GM21528 (cell line): ENCODE data around the gene IL3.

Source experiments
- ATAC-seq: cut with Tn5 transposase; IDR thresholded peaks from one replicate; pipeline ENCODE4 v1.9.1; 2021; ENCODE audit warnings: mild to moderate bottlenecking, moderate library complexity; ENCODE audit not compliant: unreplicated experiment, low FRiP score

Gene IL3

GRCh38 chr5:132025403-132025971, 35.0 kb upstream of the IL3 start:
- ATAC-seq, result no peak

- no peak for ATAC-seq
These were observed 33.9 kb upstream of the IL3 start for GRCh38 chr5:132026516-132027008.

GRCh38 chr5:132027027-132027426, 33.4 kb upstream of the IL3 start:
- ATAC-seq, result no peak

GRCh38 chr5:132029609-132030330, 30.7 kb upstream of the IL3 start:
- no peak for ATAC-seq

- no peak for ATAC-seq
These were observed 29.8 kb upstream of the IL3 start for GRCh38 chr5:132030610-132031009.

- ATAC-seq, result no peak
These were observed 28.3 kb upstream of the IL3 start for GRCh38 chr5:132032196-132032595.

GRCh38 chr5:132033122-132033521, 27.3 kb upstream of the IL3 start:
- no peak for ATAC-seq

- ATAC-seq, result no peak
These were observed 23.1 kb upstream of the IL3 start for GRCh38 chr5:132037353-132037752.

- no peak for ATAC-seq
These were observed 16.2 kb upstream of the IL3 start for GRCh38 chr5:132044207-132044606.

GRCh38 chr5:132046880-132047299, 13.6 kb upstream of the IL3 start:
- no peak for ATAC-seq

GRCh38 chr5:132049093-132049492, 11.4 kb upstream of the IL3 start:
- ATAC-seq, result no peak

- no peak for ATAC-seq
These were observed 10.9 kb upstream of the IL3 start for GRCh38 chr5:132049559-132049958.

GRCh38 chr5:132050136-132050535, 10.3 kb upstream of the IL3 start:
- ATAC-seq, result no peak

GRCh38 chr5:132050661-132051552, 9.5 kb upstream of the IL3 start:
- no peak for ATAC-seq

- ATAC-seq, result no peak
These were observed 7.9 kb upstream of the IL3 start for GRCh38 chr5:132052520-132052919.

- ATAC-seq, result no peak
These were observed 7.0 kb upstream of the IL3 start for GRCh38 chr5:132053483-132053882.

- no peak for ATAC-seq
These were observed 6.3 kb upstream of the IL3 start for GRCh38 chr5:132054031-132054696.

GRCh38 chr5:132054697-132055440, 5.6 kb upstream of the IL3 start:
- ATAC-seq, result no peak

- ATAC-seq, result no peak
These were observed 5.0 kb upstream of the IL3 start for GRCh38 chr5:132055441-132055807.
